ENCODE results near the gene ZNF423. TPM values are rescaled to one million over a fixed set of nuclear protein-coding genes. Genes with fewer than 3 reads are reported as not detected.

Gene ZNF423
- total RNA-seq, 1 experiment from 2014 or later: 0.20 TPM

DNA sequence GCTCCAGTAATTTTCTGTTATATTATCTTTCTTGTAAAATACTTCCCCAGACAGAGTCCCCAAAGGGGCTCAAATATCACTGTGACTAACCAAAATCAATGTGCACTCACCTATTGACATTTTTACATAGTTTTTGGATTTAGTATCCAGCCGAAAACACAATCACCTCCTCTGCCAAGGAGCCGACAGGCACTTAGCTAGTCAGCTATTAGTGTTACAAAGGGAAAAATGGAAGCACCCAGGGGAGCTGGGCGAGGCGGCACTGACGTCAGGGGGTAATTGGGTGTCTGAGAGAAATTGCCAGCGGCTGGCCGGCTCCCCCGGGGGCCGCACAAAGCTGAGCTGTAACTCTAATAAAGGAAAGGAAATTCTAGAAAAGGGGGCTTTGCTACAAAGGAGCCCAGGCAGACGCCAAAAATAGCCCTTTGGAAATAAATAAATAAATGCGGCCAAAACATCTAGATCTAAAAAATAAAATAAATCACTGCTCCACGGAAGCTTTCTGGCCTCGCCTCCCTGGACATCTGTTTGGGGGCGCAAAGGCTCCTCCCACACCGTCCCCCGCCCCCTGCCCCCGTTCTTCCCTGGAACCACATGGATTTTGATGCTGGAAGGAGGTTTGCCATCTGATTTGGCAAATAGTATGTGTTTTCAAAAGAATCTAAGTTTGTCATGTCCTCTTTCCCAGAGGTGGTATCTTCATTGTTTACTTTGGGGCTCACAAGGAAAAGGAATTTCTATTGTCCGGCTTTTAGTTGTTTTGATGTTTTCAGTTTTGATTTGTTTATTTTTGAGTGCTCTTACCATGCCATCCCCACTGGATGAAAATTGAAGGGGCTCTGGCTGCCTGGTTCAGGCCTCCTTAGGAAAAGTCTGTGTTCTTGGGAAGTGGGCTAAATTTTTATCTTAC lies 156.7 kb downstream of the ZNF423 start:
- Histone ChIP-seq H3K4me1 (no peaks in the 10 kb centered on the region), H3K9me3 (no peaks in the 10 kb centered on the region; the same call in 1 of the 2 replicates), H3K4me3 (ENCODE audit: low read depth, low read length) (no peak overlapping the region), H3K36me3 (ENCODE audit: control insufficient read depth, insufficient read depth, low read length) (no peaks in the 10 kb centered on the region), H3K27me3 (replicated peaks; ENCODE audit: control insufficient read depth, insufficient read depth, low read length) (no peaks in the 10 kb centered on the region)
- TF ChIP-seq, protein P1, sequence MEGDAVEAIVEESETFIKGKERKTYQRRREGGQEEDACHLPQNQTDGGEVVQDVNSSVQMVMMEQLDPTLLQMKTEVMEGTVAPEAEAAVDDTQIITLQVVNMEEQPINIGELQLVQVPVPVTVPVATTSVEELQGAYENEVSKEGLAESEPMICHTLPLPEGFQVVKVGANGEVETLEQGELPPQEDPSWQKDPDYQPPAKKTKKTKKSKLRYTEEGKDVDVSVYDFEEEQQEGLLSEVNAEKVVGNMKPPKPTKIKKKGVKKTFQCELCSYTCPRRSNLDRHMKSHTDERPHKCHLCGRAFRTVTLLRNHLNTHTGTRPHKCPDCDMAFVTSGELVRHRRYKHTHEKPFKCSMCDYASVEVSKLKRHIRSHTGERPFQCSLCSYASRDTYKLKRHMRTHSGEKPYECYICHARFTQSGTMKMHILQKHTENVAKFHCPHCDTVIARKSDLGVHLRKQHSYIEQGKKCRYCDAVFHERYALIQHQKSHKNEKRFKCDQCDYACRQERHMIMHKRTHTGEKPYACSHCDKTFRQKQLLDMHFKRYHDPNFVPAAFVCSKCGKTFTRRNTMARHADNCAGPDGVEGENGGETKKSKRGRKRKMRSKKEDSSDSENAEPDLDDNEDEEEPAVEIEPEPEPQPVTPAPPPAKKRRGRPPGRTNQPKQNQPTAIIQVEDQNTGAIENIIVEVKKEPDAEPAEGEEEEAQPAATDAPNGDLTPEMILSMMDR (IDR thresholded peaks at IDR 0.05; ENCODE audit: insufficient read depth in 1 of 2, low read depth in 1 of 2, low read length in 1 of 2, severe bottlenecking in 1 of 2, unreplicated experiment in 1 of 2): no peak
- no peak for DNase-seq
- peaks cover 12% of the 10 kb centered on the region for H3K27me3 Mint-ChIP-seq (ENCODE audit: insufficient read depth, unreplicated experiment)
- no peaks in the 10 kb centered on the region for H3K36me3 Mint-ChIP-seq (ENCODE audit: insufficient read depth, unreplicated experiment)
- no peaks in the 10 kb centered on the region for H3K4me1 Mint-ChIP-seq (ENCODE audit: low read depth, unreplicated experiment)
- H3K9me3 Mint-ChIP-seq (ENCODE audit: unreplicated experiment): no peaks in the 10 kb centered on the region
- BruUV-seq (replicated peaks): no TSS peak
- intact Hi-C loops (cut with micrococcal nuclease; ENCODE audit: unreplicated experiment): no loop called here
- no peak overlapping the region for H3K4me3 Mint-ChIP-seq (ENCODE audit: unreplicated experiment)
- ChIA-PET CTCF (no interaction called here), POLR2A (no interaction called here)
- H3K27ac Mint-ChIP-seq (ENCODE audit: unreplicated experiment): no peak overlapping the region

DNA sequence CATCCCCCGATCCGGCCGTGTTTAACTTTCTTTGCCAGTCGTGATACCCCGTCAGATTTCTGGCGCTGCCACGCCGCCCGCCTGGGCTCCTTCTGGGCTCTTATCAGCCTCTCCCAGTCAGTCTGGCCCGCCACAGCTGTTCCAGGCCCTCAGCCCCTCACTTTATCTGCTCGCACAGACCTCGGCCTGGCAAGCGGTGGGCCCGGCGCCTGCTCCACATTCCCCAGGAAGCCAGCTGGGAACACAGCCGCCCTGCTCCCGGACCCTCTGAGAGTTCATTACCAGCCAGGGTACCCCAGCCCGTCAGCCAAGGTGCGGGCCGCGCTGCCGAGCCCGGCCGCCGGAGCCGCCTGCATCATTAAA lies 157.5 kb downstream of the ZNF423 start:
- DNase-seq: no peak
- ChIA-PET POLR2A (no interaction called here), CTCF (no interaction called here)
- Histone ChIP-seq H3K4me3 (ENCODE audit: low read depth, low read length) (no peak overlapping the region), H3K27me3 (replicated peaks; ENCODE audit: control insufficient read depth, insufficient read depth, low read length) (no peaks in the 10 kb centered on the region), H3K4me1 (no peaks in the 10 kb centered on the region), H3K9me3 (no peaks in the 10 kb centered on the region), H3K36me3 (ENCODE audit: control insufficient read depth, insufficient read depth, low read length) (no peaks in the 10 kb centered on the region)
- Mint-ChIP-seq H3K36me3 (ENCODE audit: insufficient read depth, unreplicated experiment) (no peaks in the 10 kb centered on the region), H3K4me1 (ENCODE audit: low read depth, unreplicated experiment) (no peaks in the 10 kb centered on the region), H3K27me3 (ENCODE audit: insufficient read depth, unreplicated experiment) (peaks cover 12% of the 10 kb centered on the region), H3K27ac (ENCODE audit: unreplicated experiment) (no peak overlapping the region), H3K4me3 (ENCODE audit: unreplicated experiment) (no peak overlapping the region), H3K9me3 (ENCODE audit: unreplicated experiment) (no peaks in the 10 kb centered on the region)
- BruUV-seq (replicated peaks): no TSS peak
- TF ChIP-seq, protein P1 (IDR thresholded peaks at IDR 0.05; ENCODE audit: insufficient read depth in 1 of 2, low read depth in 1 of 2, low read length in 1 of 2, severe bottlenecking in 1 of 2, unreplicated experiment in 1 of 2): no peak
- intact Hi-C loops (cut with micrococcal nuclease; ENCODE audit: unreplicated experiment): no loop called here

DNA sequence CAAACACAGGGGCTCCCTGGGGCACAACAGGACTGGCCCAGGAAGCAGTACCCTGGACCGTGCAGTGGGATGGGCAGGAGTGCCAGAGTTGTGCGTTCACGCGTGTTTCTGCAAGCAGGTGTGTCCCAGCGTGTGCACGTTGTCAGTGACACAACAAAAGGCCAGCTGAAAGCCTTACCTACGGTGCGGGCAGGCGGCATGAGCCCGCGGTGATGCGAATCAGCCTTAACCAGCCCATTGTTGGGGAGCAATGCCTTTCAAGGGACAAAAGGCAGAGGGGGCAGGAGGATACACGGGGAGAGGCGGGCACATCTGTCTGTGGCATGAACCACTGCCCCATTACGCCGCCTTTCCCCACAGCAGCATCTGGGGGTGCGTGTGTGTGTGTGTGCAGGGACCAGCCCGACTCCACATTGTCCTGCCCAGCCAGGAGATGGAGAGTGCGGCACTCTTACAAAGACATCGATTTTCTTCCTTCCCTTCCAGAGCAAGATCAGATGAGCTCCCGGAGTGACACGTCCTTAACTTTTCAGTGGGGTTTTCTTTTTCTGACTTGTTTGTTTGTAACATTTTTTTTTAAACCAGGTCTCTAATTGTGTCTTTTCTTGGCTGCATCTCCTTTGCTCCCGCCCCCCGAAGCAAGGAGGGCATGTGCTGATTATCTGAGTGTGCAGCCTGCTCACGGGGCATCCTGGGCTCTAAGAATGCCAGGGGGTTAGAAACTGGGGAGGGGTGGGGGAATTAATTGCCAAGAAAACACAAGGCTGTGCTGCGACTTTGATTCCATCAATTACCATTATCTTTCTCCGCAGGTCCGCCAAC lies 158.1 kb downstream of the ZNF423 start:
- intact Hi-C loops (cut with micrococcal nuclease; ENCODE audit: unreplicated experiment): no loop called here
- no peaks in the 10 kb centered on the region for H3K27me3 ChIP-seq (replicated peaks; ENCODE audit: control insufficient read depth, insufficient read depth, low read length)
- no peaks in the 10 kb centered on the region for H3K36me3 Mint-ChIP-seq (ENCODE audit: insufficient read depth, unreplicated experiment)
- no peak overlapping the region for H3K4me3 ChIP-seq (ENCODE audit: low read depth, low read length)
- H3K4me1 Mint-ChIP-seq (ENCODE audit: low read depth, unreplicated experiment): no peaks in the 10 kb centered on the region
- no peaks in the 10 kb centered on the region for H3K9me3 Mint-ChIP-seq (ENCODE audit: unreplicated experiment)
- H3K27ac Mint-ChIP-seq (ENCODE audit: unreplicated experiment): no peak overlapping the region
- ChIA-PET POLR2A (no interaction called here), CTCF (no interaction called here)
- no peaks in the 10 kb centered on the region for H3K9me3 ChIP-seq
- H3K4me3 Mint-ChIP-seq (ENCODE audit: unreplicated experiment): no peak overlapping the region
- no TSS peak for BruUV-seq (replicated peaks)
- TF ChIP-seq, protein P1 (IDR thresholded peaks at IDR 0.05; ENCODE audit: insufficient read depth in 1 of 2, low read depth in 1 of 2, low read length in 1 of 2, severe bottlenecking in 1 of 2, unreplicated experiment in 1 of 2): no peak
- DNase-seq: no peak
- no peaks in the 10 kb centered on the region for H3K36me3 ChIP-seq (ENCODE audit: control insufficient read depth, insufficient read depth, low read length)
- peaks cover 12% of the 10 kb centered on the region for H3K27me3 Mint-ChIP-seq (ENCODE audit: insufficient read depth, unreplicated experiment)
- no peaks in the 10 kb centered on the region for H3K4me1 ChIP-seq
